NCI-H510A (cell line): ENCODE results near the gene C11orf58.

Experiments
- DNase-seq: peaks from one replicate; lab custom pipeline; 2025; lab: John Stamatoyannopoulos, UW

Gene C11orf58

GRCh38 chr11:16738193-16738946 is at the start of gene C11orf58:
Gene C11orf58 (plus strand): TSS chr11:16738647. CDS start chr11:16738779, 132 bp downstream.
- peak; percentile 78 for DNase-seq

GRCh38 chr11:16690086-16690485 is 48.4 kb upstream of the C11orf58 start:
- no peak for DNase-seq

GRCh38 chr11:16703795-16704194 is 34.7 kb upstream of the C11orf58 start:
- DNase-seq = no peak

GRCh38 chr11:16713594-16713993 is 24.9 kb upstream of the C11orf58 start:
- no peak for DNase-seq

- DNase-seq = no peak
Measured at GRCh38 chr11:16722581-16723344, 15.7 kb upstream of the C11orf58 start.

- DNase-seq = no peak
Measured at GRCh38 chr11:16727806-16728205, 10.6 kb upstream of the C11orf58 start.

- DNase-seq = no peak
Measured at GRCh38 chr11:16737818-16738192, 642 bp upstream of the C11orf58 start.

GRCh38 chr11:16738947-16739815 is 734 bp downstream of the C11orf58 start:
- DNase-seq = no peak

GRCh38 chr11:16741473-16741872 is 3.0 kb downstream of the C11orf58 start:
- no peak for DNase-seq

GRCh38 chr11:16743478-16743877 is 5.0 kb downstream of the C11orf58 start:
- no peak for DNase-seq

GRCh38 chr11:16744128-16744725 is 5.8 kb downstream of the C11orf58 start:
- no peak for DNase-seq

- no peak for DNase-seq
Measured at GRCh38 chr11:16745950-16746605, 7.6 kb downstream of the C11orf58 start.

GRCh38 chr11:16749092-16749491 is 10.6 kb downstream of the C11orf58 start:
- DNase-seq = no peak

- no peak for DNase-seq
Measured at GRCh38 chr11:16749666-16750065, 11.2 kb downstream of the C11orf58 start.

GRCh38 chr11:16750417-16750816 is 12.0 kb downstream of the C11orf58 start:
- DNase-seq = no peak

GRCh38 chr11:16758382-16759024 is 20.1 kb downstream of the C11orf58 start:
- DNase-seq = no peak

GRCh38 chr11:16759857-16760508 is 21.5 kb downstream of the C11orf58 start:
- no peak for DNase-seq

GRCh38 chr11:16763746-16764145 is 25.3 kb downstream of the C11orf58 start:
- no peak for DNase-seq

- DNase-seq = no peak
Measured at GRCh38 chr11:16764888-16765287, 26.4 kb downstream of the C11orf58 start.

GRCh38 chr11:16767137-16767536 is 28.7 kb downstream of the C11orf58 start:
- DNase-seq = no peak
